Measurements from ENCODE around the gene SPOP. TPM values are rescaled to one million over a fixed set of nuclear protein-coding genes. Genes with fewer than 3 reads are reported as not detected.

SPOP gene
- total RNA-seq, 1 experiment from 2014 or later, result 200 TPM

Other genes starting within 250 kb of the SPOP start
- 2.7 and 3.9 TPM in 2 replicates for gene NGFR, start 182.8 kb downstream of the SPOP start, total RNA-seq (2014; rRNA removed; shearing (Covaris generic))
- 93.4 and 111 TPM in 2 replicates for gene NXPH3, start 102.2 kb downstream of the SPOP start, total RNA-seq (2014; rRNA removed; shearing (Covaris generic))
- gene SLC35B1, start 29.9 kb upstream of the SPOP start, total RNA-seq (2014; rRNA removed; shearing (Covaris generic)), result 65.5 and 66.2 TPM in 2 replicates
- gene FAM117A, start 86.0 kb upstream of the SPOP start, total RNA-seq (2014; rRNA removed; shearing (Covaris generic)), result 13.0 and 16.4 TPM in 2 replicates
- gene KAT7, start 110.6 kb upstream of the SPOP start, total RNA-seq (2014; rRNA removed; shearing (Covaris generic)), result 28.2 and 35.8 TPM in 2 replicates
- gene TAC4, start 170.0 kb upstream of the SPOP start, total RNA-seq (2014; rRNA removed; shearing (Covaris generic)), result 0.92 TPM in 1 of 2 replicates, not detected in the other

Measured in G401 (cell line).